B cell (primary cell): Measurements from ENCODE around the gene MTX3.

Experiments used
- CTCF ChIP-seq: fragments of 200-600 bp; IDR thresholded peaks from one replicate; pipeline ENCODE4 v1.8.0; 2022; ENCODE audit warnings: antibody characterized with exemption, mild to moderate bottlenecking
- EZH2 ChIP-seq: IDR thresholded peaks from 2 replicates; pipeline ENCODE4 v1.6.1; 2012; ENCODE audit warnings: borderline replicate concordance, low read depth, mild to moderate bottlenecking, moderate library complexity, low read length; ENCODE audit not compliant: insufficient read depth, poor library complexity, severe bottlenecking

GRCh38 chr5:79985288-79985687 lies 5.8 kb downstream of the MTX3 start:
- TF ChIP-seq CTCF, result no peak
- TF ChIP-seq EZH2, result no peak
